GM21576 (cell line): ENCODE measurements around the gene PPFIBP2.
A peak's percentile ranks its signal among the peaks of the same experiment; 100 is the strongest.

ENCODE experiments used
- ATAC-seq: cut with Tn5 transposase; IDR thresholded peaks from one replicate; pipeline ENCODE4 v1.9.1; 2021; ENCODE audit warnings: mild to moderate bottlenecking, moderate library complexity; ENCODE audit not compliant: unreplicated experiment

PPFIBP2 gene

DNA sequence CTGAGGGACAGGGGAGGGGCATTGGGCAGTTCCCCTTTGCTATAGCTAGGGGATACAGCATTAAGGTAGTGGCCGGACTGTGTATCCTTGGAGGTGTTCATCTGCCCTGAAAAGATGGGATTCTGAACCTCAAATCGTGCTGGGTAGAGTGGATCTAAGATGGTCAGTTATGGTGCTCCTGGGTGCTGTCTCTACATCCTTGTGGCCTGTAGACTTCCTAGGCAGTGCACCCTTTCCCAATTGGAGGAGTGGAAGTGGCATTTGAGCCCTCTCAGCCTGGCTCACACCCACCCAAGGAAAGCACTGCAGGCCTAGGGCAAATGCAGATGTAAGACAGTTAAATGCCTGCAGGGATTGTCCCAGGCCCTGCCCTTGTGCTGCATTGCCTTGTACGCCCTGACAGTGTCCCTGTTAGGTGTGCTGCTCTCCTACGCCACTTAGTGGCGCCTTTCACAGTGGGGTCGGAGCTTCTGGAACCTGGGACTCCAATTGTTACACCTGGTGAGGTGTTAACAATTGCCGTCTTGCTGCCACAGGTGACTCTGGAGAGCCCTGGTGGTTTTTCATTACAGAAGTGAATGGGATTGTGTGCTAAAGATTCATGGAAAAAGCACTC lies 35.0 kb downstream of the PPFIBP2 start:
- peak; percentile 88 for ATAC-seq

DNA sequence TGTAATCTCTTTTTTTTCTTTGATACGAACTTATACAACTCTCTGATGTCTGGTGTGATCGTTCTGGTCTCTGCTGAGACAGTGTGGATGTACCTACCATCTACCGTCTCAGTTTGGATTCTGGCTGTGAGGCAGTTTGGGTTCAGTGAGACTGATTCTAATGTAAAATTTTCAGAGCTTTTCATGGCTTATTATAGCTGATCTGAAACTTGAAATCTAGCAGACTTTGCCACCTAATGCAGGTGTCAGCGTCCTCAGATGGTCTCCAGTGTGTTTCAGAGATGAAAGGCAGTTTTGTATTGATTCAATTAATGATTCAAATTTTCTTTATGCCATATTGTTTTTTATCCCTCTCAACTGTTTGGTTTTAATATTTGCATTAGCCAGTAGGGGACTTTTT lies 35.9 kb downstream of the PPFIBP2 start:
- no peak for ATAC-seq

DNA sequence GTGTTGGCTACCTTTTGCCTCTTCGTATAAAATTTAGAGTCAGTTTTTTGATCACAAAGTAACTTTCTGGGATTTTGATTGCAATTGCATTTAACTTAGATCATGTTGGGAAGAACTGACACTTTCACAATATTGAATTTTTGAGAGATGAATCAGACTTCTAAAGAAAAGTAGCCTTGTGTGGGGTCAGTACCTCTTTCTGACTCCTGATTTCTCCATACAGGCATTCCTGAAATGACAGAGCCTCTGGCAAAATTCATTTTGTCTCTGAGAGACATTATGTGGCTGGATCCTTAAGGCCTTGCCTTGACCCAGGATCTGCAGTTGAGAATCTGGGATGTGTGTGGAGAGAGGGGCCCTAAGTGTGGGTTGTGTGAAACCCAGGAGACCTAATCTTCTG lies 37.8 kb downstream of the PPFIBP2 start:
- ATAC-seq, result no peak

DNA sequence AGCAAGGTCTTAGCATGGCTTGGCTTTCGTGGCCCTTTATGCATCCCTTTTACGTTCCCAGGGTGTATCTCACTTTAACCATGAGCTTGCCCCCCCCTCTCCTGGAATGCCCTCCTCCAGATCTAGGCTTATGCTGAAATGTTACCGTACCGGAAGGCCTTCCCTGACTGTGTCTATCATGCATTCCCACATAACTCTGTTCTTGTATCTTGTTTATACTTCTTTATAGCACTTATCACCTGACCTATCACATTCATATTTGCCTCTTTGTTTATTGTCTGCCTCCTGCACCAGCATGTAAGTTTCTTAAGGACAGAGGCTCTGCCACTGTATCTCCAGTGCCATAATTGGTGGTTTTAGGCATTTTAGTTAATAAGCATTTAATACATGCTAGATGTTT lies 38.9 kb downstream of the PPFIBP2 start:
- ATAC-seq, result no peak

DNA sequence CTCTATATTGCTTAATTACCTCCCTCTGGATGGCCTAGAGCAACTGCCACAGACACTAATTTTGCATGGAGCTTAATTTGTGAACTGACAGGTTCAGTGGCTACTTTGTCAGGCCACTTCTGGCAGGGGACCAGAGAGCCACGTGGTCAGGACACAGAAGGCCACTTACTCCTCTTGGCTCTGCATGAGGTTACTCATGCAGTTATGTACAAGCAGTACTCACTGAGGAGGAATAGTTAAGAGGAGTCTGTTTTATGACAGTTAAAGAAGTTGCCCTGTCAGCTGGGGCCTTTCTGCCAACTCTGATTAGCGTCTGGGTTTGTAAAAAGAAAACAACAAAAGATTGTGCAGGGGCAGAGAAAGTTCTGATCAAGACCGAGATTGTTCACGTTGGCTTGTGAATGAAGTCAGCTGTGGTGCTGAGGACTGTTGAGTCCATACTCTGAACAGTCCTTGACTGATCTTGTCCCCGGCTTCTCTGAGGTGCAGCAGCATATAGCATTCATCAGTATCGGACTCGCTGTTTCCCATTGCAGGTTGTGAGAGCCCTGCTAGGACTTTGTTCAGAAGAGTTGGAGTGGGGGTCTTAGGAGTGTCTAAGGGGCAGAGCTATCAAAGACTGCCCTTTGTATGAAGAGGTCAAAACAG lies 41.4 kb downstream of the PPFIBP2 start:
- no peak for ATAC-seq

DNA sequence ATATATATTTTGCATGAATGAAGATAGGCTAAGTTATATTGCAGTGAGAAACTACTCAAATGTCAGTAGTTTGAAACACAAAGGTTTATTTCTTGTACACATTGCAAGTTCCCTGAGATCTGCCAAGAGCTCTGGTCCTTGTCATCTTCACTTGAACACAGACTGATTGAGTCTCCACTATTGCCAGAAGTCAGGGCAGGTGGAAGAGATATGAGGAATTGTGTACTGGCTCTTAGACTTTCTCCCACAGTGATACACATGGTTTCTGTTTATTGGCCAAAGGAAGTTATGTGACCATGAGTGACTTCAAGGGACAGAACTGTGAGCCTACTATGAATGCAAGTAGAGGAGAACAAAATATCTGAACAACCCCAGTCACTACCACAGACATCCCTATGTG lies 44.2 kb downstream of the PPFIBP2 start:
- no peak for ATAC-seq

DNA sequence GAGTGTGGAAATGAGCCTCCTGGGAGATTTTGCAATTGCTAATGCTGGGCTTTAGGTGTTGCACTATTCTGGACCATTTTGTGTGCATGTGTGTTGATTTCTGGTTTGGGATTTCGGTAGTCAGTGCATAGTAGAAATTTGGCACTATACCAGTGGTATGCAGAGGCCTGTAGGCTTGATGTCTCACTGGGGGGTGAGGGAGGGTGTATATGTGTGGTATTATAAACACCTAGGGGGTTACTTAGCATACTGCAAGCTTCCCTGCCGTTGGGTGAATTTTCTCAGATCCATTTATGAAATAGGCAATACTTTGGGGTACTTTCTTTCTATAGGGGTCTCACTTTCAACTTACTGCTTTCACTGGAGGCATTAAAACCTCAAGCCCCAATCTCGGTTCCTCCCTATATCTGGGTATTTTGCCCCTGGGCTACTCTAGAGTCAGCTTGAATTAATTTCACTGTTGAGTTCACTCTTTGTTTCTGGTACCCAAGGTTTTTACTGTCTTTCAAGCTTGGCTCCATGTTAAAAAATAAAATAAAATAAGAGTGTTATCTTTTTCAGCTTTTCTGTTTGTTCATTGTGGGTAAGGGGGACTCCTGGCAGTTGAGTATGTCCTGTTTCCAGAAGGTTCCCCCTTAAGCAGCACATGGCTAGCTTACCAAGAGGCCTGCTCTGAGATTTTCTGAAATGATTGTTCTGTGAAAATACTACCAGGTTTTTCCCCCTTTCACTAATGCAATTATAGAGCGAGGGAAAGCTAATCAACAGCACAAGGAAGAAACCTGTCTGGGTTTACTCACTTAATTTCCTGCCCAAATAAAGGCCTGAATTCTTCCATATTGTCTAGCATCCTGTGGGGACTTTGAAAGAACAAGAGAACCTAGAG lies 45.8 kb downstream of the PPFIBP2 start:
- peak; percentile 74 for ATAC-seq

DNA sequence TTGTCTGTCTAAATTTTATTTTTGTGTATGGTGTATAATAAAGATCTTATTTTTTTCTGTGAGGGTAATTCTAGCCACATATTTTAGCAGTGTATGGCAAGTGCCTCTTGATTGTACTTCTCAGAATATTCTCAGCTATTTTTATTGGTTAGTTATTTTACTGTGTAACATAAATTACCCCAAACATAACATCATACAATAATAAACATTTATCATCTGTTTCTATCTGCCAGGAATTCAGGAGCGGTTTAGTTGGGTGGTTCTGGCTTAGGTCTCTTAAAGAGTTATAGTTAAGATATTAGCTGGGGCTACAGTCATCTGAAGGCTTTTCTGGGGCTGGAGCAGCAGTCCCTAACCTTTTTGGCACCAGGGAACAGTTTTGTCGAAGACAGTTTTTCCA lies 47.8 kb downstream of the PPFIBP2 start:
- ATAC-seq, result no peak

DNA sequence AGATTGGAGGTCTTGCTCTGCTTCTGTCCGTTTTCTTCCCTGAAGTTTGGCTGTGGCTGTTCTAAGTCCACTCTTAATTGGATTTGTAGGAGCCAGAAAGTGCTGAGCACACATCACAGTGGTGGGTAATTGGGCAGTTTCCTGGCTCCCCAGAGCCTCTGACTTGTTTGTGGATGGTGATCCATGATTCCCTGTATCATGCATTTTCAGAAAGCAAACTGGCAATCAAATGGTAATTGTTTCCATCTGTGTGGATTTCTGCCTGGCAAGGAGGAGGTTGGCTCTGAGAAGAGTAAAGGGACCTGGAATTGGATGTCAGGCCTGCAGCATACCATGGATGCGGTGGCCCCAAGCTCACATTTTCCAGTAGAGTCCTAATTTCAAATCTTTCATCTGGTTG lies 49.5 kb downstream of the PPFIBP2 start:
- no peak for ATAC-seq

DNA sequence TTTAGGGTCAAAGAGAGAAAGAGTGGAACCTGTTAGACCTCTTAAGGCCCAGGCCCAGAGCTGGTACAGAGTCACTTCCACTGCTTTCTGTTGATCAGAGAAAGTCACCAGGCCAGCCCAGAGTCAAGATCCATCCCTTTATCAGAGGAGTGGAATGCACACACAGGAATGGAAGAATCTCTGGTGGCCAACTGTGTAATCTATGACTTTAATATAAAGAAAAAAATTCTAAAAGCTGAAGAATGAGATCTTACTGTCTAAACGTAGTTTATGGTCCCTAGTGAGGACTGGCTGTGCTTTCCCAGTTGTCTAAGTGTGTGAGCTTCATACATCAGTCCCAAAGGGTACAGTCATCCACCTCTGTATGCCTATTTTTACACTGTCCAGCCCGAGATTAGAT lies 51.0 kb downstream of the PPFIBP2 start:
- no peak for ATAC-seq

DNA sequence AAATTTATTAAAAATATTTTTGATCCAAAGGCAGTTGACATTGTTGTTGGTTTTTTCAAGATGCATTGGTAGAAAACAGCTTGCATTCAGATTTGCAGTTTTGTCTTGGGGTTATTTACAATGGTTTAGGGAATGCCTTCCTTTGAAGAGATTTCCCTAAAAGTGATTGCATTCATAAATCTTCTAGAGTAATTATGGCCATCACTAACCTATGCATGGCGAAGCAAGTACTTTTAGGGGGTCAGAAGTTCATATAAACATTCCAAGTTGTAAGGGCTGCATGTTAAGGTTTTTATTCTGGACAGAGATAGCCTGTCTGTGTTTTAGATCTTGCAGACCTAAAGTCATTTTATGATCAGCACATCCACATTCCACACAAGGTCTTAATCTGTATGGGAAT lies 53.5 kb downstream of the PPFIBP2 start:
- ATAC-seq, result no peak

DNA sequence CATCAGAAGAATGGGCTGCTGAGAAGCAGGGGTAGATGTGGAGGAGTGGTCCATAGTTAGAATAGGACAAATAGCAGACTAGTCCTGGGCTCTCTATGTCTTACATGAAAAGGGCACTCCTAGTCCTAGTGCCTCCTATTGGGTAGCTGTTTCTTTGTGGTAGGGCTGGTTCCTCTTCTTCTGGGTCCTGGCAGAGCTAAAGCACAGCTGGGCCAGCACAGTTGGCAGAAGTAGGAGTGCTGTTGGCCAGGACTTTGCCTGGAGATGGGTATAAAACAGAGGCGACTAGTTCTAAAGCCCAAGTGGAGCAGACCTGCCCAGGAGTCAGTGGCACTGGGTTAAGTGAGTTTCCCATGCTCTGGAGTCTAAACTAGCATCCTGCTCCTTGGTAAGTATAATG lies 55.2 kb downstream of the PPFIBP2 start:
- no peak for ATAC-seq

DNA sequence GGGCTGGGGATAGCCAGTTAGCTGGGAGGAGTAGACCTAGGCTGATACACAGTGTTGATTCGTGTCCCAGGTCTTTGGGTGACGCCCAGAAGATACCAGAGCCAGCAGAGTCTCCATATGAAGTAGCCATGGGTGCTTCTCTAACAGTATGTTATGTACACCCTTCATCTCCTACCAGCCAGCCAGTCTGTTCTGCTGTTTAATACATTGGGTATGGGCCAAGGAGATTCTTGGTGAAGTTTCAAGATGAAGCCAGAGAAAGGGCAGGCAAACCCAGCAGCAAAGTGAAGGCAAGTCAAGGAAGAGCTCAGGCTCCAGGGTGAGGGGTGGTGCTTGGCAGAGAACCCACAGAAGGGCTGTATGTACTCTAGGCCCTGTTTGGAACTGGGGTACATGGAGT lies 56.4 kb downstream of the PPFIBP2 start:
- no peak for ATAC-seq

DNA sequence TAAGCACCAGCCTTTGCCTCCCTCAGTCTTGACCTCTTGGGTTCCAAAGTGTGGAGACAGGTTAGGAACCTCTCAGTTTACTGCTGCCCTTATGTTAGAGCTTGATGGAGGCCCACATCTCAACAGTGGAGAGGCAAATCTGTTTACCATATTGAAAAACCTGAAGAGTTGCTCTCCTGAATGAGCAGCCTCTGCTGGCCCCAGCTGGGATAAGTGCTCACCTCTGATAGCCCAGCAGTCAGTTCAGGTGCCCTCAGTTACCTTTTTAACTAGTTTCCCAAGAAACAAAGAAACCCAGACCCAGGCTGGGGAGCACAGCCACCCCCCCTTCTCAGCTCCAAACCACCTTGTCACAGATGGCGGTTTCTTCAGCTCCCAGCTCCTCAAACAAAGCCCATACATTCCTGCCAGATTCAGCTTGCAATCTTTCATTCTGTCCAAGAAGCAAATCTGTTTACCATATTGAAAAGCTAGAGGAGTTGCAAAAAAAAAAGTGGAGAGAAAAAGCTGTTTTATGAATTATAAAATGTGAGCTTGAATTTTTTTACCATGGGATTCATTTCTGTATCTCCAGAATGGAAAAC lies 57.2 kb downstream of the PPFIBP2 start:
- no peak for ATAC-seq

DNA sequence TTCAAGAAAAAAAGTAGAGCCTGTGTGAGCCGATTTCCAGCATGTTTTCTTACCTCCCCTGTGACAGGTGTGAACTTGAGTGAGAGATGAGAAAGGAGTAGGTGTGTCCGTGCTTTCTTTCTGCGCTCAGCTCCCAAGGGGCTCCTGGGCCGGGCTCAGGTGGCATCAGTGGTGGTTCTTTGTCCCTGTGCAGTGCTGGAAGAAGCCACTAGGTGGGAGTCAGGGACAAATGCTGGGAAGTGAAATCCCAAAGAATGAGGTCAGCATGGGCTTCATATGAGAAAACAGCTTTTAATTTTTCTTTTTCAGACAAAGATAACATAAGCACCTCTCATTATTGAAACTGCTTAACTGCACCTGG lies 57.8 kb downstream of the PPFIBP2 start:
- ATAC-seq, result no peak

DNA sequence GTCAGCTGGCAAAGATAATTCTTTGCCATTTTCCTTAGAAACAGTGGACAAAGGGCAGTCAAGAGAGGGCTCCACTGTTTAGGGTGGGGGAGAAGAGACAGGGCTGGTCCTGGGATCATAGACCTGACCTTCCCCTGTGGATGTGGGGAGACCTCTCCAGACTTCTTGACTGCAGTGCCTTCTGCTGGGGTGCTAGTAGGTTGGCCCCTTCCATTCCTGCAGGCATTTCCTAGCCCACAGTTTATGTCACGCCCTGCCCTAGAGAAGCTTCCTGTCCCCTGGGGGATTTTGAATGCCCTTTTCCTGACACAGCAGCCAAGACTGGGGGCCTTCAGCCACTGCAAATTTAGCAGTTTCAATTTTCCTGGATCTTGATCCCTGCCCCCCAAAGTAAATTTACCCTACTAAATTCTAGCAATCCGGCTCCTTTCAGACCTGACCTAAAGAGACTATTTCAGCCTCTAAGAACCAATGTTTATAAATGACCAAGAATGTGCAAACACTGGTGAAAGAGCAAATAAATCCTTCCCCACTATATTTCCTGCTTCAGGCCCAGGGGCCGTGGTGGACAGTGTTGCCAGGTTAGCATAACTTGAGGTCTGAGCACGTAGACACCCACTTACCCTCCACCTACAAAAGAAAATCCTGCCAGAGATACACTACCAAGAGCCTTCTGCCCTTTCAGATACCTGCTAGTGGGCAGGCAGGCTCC lies 58.4 kb downstream of the PPFIBP2 start:
- no peak for ATAC-seq

DNA sequence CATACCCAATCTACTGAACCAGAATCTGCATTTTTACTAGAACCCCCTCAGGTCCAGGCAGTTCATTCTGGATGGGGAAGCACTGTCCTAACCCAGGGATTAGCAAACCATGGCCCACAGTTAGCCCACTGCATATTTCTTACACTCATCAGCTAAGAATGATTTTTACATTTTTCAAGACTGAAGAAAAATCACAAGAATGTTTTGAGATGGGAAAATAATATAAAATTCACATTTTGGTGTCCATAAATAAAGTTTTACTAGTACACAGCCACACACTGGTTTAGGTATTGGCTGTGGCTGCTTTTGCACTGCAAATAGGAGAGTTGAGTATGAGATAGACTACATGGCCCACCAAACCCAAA lies 59.4 kb downstream of the PPFIBP2 start:
- no peak for ATAC-seq

DNA sequence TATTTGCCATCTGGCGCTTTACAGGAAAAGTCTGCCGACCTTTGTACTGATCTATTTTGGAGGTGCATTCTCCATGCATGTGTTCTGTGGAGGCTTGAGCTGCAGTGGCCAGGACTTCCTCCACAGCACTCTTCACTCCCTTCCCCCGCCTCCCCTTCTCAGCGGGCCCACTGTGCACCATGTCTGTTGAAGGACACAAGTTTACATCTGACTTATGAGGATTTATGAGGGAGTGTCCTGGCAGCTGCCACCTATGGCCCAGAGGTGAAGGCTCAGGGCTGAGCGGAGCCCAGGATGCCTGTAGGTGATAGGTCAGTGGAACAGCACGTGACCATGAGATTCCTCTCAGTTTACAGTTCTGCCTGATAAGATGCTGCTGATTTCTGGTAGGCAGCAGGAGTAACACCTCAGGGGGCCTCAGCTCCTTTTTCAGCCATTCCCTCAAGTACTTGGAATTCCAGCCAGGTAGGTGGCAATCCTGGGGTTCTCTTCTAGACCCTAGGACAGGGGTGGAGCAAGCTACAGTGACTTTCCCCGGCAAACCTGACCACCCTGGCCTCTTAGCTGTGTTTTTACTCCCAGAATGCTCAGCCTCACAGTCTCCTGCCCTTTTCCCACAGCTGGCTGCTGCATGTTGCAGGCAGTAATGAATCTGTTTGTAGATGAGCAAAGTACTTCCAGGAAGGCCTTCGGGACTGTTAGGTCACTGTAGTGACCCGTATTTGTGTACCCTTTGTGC lies 59.9 kb downstream of the PPFIBP2 start:
- ATAC-seq, result no peak

DNA sequence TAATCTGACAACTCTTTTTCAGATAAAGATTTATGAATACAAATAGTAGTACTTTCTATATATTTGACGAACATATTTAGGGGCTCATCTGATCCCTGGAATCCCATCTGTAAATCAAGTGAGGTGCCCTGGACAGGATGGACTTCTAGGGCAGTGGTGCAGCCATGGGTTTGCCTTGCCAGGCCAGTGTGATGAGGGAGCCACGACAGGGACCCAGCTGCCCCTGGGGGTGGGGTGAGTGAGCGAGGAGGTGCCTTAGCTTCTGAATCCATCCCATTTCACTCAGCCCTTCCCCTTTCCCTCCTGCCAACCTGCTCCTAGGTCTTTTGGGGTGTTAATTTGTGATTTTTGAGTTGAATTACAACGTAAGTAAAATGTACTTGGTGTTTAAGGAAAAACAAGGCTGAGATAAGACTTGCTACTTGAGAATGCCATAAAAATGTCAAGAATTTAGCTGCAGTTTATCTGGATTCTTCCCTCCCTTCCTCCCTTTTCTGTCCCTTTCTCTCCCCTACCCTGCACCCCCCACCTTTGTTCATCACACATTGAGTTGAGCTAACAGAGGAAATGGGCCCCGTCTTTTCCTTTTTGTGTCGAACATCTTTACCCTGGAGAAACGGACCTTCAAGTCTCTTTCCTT lies 60.8 kb downstream of the PPFIBP2 start:
- no peak for ATAC-seq
